ENCODE data around the gene ANXA4.
"Not testable (repeated sequence)": the region's sequence is repeated elsewhere in the genome, so short reads cannot be mapped to it uniquely, and the experiment has no call there.

The ANXA4 gene

GRCh38 chr2:69718338-69718965 lies 23.5 kb upstream of the ANXA4 start:
- peak; percentile 24 for DNase-seq (ENCODE audit: low read depth, low spot score)
- no peak overlapping the region for H3K27ac ChIP-seq

GRCh38 chr2:69720404-69720803 lies 21.5 kb upstream of the ANXA4 start:
- no peak for DNase-seq (ENCODE audit: low read depth, low spot score)
- no peak overlapping the region for H3K27ac ChIP-seq

- no peak overlapping the region for H3K27ac ChIP-seq
- DNase-seq (ENCODE audit: low read depth, low spot score): no peak
Measured at GRCh38 chr2:69721022-69721421, 20.9 kb upstream of the ANXA4 start.

GRCh38 chr2:69723791-69724190 lies 18.1 kb upstream of the ANXA4 start:
- no peak for DNase-seq (ENCODE audit: low read depth, low spot score)
- H3K27ac ChIP-seq: no peak overlapping the region

DNA sequence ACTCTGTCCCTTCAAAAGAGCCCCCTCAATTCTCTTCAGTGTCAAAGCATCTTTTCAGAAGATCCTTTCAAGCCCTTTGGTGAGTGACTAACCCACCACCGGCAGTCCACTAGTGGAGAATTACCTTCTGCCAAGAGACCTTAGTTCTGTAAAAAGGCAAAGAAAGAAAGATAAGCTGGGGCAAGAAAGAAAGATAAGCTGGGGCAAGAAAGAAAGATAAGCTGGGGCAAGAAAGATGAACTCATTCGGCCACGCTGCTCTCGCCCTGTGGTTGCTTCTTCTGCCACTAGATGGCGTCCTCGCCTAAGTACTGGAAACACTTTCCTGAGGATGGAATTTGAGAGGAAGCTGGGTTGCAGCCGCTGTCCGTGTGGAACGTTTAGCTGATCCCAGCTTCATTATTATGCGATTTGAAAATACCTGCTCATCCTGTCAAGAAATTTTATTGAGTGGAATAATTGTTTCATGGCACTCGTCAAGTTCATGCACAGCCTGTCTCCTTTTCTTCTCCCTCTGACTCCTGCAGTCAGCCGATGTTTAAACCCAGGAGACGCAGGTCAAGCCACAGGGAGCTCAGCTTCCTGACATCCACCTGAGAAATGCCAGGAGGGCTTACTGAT lies 17.3 kb upstream of the ANXA4 start:
- no peak overlapping the region for H3K27ac ChIP-seq
- DNase-seq (ENCODE audit: low read depth, low spot score): peak; percentile 24

DNA sequence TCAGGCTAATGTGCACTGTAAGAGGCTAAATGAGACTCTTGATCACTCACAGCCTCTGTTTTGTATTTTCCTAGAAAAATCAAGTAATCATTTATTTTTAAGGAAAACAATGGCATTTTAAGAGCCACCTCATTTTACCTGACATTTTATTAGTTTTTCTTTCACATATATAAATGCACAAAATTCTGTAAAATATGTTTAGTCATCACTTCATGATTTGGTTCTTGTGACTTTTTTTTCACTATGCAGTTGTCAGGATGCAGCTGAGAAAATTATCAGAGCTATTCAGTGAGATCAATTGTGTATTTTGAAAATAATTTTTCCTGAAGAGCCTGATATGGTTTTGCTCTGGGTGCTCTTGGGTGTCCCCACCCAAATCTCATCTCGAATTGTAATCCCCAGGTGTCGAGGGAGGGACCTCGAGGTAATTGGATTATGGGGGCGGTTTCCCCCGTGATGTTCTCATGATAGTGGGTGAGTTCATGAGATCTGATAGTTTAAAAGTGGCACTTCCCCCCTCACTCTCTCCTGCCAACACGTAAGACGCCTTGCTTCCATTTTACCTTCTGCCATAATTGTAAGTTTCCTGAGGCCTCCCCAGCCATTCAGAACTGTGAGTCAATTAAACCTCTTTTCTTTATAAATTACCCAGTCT lies 16.1 kb upstream of the ANXA4 start:
- no peak overlapping the region for H3K27ac ChIP-seq
- DNase-seq (ENCODE audit: low read depth, low spot score): no peak

DNA sequence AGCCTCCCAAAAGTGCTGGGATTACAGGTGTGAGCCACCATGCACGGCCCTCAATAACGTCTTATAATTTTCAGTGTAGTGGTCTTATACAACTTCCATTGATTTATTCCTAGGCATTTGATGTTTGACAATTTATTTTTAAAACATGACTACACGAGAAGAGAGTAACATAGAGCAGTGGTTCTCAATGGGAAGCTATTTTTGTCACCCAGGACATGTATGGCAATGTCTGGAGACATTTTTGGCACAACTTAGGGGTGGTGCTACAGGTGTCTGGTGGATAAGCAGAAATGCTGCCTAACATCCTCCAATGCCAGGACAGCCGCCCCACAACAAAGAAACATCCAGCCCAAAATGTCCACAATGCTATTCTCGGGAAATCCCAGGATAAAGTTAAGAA lies 12.7 kb upstream of the ANXA4 start:
- H3K27ac ChIP-seq: no peak overlapping the region
- no peak for DNase-seq (ENCODE audit: low read depth, low spot score)

- no peak for DNase-seq (ENCODE audit: low read depth, low spot score)
- H3K27ac ChIP-seq: no peak overlapping the region
Measured at GRCh38 chr2:69729781-69730180, 12.2 kb upstream of the ANXA4 start.

GRCh38 chr2:69731147-69731970 lies 10.6 kb upstream of the ANXA4 start:
- DNase-seq (ENCODE audit: low read depth, low spot score): no peak
- H3K27ac ChIP-seq: no peak overlapping the region

DNA sequence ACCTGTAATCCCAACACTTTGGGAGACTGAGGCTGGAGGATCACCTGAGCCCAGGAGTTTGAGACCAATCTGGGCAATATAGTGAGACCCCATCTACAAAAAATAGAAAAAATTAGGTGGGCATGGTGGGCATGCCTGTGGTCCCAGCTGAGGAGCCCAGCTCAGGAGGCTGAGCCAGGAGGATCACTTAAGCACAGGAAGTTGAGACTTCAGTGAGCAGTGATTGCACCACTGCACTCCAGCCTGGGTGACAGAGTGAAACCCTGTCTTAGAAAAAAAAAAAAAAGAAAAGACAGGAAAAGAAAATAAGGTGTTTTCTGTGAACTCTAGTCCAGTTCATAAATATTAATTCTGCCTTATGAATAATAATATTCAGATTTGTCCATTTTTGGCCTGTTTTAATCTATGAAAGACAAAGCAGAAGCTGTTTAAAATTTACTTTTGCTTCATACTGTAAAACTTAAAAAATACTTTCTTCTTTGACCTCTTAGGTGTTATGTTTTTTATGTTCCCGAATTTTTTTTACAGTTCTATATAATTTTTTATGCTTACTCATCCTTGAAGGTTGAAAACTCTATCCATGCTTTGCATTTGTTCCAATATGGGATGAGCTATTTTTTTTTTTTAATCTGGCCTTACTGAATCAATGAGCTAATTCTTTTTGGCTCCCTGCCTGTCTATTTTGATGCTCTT lies 8.4 kb upstream of the ANXA4 start:
- no peak overlapping the region for H3K27ac ChIP-seq
- DNase-seq (ENCODE audit: low read depth, low spot score): no peak

GRCh38 chr2:69734035-69734611 lies 7.8 kb upstream of the ANXA4 start:
- H3K27ac ChIP-seq: no peak overlapping the region
- DNase-seq (ENCODE audit: low read depth, low spot score): no peak

GRCh38 chr2:69734854-69735544 lies 6.9 kb upstream of the ANXA4 start:
- H3K27ac ChIP-seq: no peak overlapping the region
- DNase-seq (ENCODE audit: low read depth, low spot score): no peak

GRCh38 chr2:69735686-69736085 lies 6.2 kb upstream of the ANXA4 start:
- no peak overlapping the region for H3K27ac ChIP-seq
- DNase-seq (ENCODE audit: low read depth, low spot score): no peak

DNA sequence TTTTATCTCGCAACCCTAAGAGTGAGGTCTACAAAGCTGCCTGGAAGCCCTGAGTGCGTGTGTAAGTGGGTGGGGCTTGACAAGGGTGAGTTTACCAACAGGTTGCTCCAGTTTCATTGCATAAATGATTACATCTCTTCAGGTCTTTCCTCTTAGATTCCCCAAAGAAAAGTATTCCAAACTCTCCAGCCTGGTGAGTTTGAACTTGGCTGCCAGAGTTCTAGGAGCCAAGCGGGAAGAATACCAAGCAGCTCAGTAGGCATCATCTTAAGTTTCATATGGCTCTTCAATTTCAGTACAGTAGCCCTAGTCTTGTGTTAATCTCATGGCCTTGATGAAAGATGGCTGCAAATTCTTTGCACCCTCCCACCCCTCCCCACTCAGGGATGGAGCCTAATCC lies 3.8 kb upstream of the ANXA4 start:
- H3K27ac ChIP-seq; DNase-seq (ENCODE audit: low read depth, low spot score): not testable (repeated sequence)

DNA sequence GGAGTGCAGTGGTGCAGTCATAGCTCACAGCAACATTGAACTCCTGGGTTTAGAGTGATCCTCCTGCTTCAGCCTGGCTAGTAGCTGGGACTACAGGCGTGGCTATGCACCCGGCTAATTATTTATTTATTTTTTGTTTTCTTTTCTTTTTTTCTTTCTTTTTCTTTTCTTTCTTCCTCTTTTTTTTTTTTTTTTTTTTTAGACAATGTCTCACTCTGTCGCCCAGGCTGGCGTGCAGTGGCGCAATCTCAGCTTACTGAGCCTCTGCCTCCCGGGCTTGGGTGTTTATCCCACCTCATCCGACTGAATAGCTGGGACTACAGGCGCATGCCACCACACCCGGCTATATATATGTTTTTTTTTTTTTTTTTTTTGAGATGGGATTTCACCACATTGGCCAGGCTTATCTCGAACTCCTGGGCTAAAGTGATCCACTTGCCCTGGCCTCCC lies 1.4 kb upstream of the ANXA4 start:
- H3K27ac ChIP-seq: peak overlapping the region; percentile 94
- DNase-seq (ENCODE audit: low read depth, low spot score): no peak

DNA sequence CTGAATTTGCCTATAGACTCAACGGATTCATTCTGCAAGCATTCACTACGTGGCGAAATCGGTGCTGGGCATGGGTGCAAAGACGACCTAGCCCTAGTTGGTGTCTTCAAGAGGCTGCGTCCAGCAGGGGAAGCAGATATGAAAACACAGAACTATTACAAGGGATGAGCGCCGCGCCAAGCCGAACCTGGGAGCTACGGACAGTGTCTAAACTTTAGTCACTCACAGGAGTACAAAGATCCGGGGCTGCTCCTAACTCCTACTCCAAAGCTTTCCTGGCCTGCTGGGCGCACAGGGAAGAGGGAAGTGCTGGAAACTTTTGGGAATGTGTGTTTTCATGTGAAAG lies 732 bp upstream of the ANXA4 start:
- H3K27ac ChIP-seq: peak overlapping the region; percentile 94
- no peak for DNase-seq (ENCODE audit: low read depth, low spot score)

DNA sequence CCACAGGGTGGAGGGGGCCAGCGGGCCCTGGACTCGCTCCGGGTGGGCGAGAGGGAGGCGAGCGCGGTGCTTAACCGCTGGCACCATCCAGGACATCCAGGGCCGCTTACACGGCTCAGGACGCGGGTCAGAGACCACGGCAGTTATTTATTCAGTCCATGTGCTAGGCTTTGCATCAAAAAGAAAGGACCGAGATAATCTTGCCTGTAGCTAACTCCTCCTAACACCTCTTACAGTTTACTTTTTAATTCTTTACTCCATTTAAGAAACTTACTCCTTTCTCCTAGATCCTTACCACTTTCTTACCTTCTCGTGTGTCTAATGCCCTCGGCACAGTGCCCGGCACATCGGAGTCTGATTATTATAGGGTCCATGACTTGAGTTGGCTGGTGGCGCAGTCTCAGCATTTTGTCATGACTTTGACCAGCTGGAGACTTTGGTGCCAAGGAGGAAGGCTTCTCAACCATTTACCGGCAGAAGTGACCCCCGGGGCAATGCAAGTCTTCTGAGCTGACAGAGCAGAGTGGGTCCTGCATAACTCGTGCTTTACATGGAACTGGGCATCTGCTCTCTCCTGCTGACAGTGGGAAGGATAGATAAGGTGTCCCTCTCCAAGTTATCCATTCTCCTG lies 503 bp downstream of the ANXA4 start:
- no peak for DNase-seq (ENCODE audit: low read depth, low spot score)
- H3K27ac ChIP-seq: peak overlapping the region; percentile 94

GRCh38 chr2:69743847-69744264 lies 1.9 kb downstream of the ANXA4 start:
- no peak for DNase-seq (ENCODE audit: low read depth, low spot score)
- no peak overlapping the region for H3K27ac ChIP-seq

DNA sequence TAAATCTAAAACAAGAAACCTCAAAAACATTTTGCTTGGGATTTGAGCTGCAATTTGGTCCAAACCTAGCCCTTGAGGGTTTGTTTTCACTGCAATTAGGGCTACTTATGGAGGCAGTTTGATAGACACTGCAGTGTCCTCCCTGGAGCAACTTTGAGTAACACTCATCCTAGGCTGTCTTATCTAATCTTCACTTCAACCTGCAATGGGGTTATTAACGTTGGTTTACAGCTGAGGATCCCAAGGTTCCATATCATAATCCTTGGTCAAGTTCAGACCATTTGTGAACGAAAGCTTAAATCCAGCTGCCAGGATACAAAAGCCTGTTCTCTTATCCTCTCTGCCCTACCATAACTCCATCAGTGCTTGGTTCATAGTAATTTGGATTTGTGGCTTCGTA lies 2.5 kb downstream of the ANXA4 start:
- no peak for DNase-seq (ENCODE audit: low read depth, low spot score)
- no peak overlapping the region for H3K27ac ChIP-seq

Measured in epithelial cell of prostate (primary cell).